Left lung (tissue), 10 donors: ENCODE results near the gene CCDC197. TPM values are rescaled to one million over a fixed set of nuclear protein-coding genes. Genes with fewer than 3 reads are reported as not detected.

Source experiments
- ATAC-seq: fragments of 200-7000 bp; cut with Tn5 transposase; one replicate; pipeline ENCODE4 v1.9.1; 2020; ENCODE audit warnings: moderate library complexity
- DNase-seq, 4 donors: peaks; one replicate each; pipeline ENCODE4 v3.0.0-alpha.2; 2013 to 2020
- H3K27ac ChIP-seq, 2 donors: fragments of 200-600 bp; sonication (generic) in 1 of 2; one replicate each; pipeline versions ENCODE4 v1.5.0 to v1.8.0; 2020 to 2021
- H3K27me3 ChIP-seq, 2 donors: fragments of 200-600 bp; sonication (generic) in 1 of 2; one replicate each; pipeline versions ENCODE4 v1.5.0 to v1.8.0; 2020 to 2021
- H3K36me3 ChIP-seq, 2 donors: fragments of 200-600 bp; sonication (generic) in 1 of 2; one replicate each; pipeline versions ENCODE4 v1.5.0 to v1.8.0; 2020 to 2021
- H3K4me1 ChIP-seq, 2 donors: fragments of 200-600 bp; one replicate each; pipeline ENCODE4 v1.8.0; 2021
- H3K4me3 ChIP-seq, 2 donors: fragments of 200-600 bp; sonication (generic) in 1 of 2; one replicate each; pipeline versions ENCODE4 v1.5.0 to v1.8.0; 2020 to 2021; ENCODE audit warnings: mild to moderate bottlenecking in 1 of 2
- H3K9me3 ChIP-seq, 2 donors: fragments of 200-600 bp; sonication (generic) in 1 of 2; one replicate each; pipeline versions ENCODE4 v1.5.0 to v1.8.0; 2020 to 2021
- intact Hi-C, 2 donors: fragments of 100-400 bp; cut with DNase I; formaldehyde crosslinking; loops; one replicate each; pipeline versions ENCODE4 v1.11.2 to v1.14.2; 2022
- polyA plus RNA-seq, 6 donors: library from polyadenylated mRNA; unstranded; fragments of 120-200 nt; gene quantifications; one replicate each; pipeline ENCODE4 v1.2.1, GENCODE V29; 2013; ENCODE audit not compliant: insufficient read length in 6 of 6
- total RNA-seq, 2 donors: library from RNA; stranded (reverse); fragmentation: NEBNext Ultra II Directional; extraction: Animal tissue kit (Norgen Biotek cat#: 25700); gene quantifications; one replicate each; pipeline ENCODE4 v1.2.1, GENCODE V29; 2021
- TF ChIP-seq, protein P1 (sequence below), 2 donors: fragments of 200-600 bp; sonication (generic) in 1 of 2; IDR thresholded peaks; one replicate each; pipeline versions ENCODE4 v1.5.0 to v1.8.0; 2021; ENCODE audit warnings: antibody characterized with exemption in 2 of 2
- donor health status: DM: no; HTN: yes; CAD: no.
- donor health status: DM: no; HTN: no; CAD: no.

The CCDC197 gene
- total and polyA plus RNA-seq, 8 donors, result not detected

DNA sequence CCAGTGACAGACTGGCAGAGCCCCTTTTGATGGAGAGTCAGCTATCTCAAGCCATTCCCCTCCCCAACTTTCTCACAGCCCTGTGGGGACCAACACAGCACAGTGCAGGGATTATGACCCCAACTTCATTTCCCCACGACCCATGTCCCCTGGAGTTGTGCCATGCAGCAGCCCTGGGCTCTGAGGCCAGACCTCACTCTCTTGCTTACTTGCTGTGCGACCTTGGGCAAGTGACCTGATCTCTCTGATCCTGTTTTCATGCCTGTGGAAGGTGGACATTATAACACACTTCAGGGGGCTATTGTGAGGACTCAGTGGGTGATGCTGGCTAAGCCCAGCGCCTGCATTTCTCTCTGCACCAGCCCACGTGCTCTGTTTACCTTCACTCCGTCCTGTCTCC lies 43.1 kb downstream of the CCDC197 start:
- peaks cover 0 to 19% of the 10 kb centered on the region in 2 donors for H3K36me3 ChIP-seq
- no peaks in the 10 kb centered on the region for H3K27me3 ChIP-seq
- no peak overlapping the region for H3K27ac ChIP-seq
- no peaks in the 10 kb centered on the region for H3K9me3 ChIP-seq
- H3K4me3 ChIP-seq, result no peak overlapping the region
- TF ChIP-seq, protein P1, sequence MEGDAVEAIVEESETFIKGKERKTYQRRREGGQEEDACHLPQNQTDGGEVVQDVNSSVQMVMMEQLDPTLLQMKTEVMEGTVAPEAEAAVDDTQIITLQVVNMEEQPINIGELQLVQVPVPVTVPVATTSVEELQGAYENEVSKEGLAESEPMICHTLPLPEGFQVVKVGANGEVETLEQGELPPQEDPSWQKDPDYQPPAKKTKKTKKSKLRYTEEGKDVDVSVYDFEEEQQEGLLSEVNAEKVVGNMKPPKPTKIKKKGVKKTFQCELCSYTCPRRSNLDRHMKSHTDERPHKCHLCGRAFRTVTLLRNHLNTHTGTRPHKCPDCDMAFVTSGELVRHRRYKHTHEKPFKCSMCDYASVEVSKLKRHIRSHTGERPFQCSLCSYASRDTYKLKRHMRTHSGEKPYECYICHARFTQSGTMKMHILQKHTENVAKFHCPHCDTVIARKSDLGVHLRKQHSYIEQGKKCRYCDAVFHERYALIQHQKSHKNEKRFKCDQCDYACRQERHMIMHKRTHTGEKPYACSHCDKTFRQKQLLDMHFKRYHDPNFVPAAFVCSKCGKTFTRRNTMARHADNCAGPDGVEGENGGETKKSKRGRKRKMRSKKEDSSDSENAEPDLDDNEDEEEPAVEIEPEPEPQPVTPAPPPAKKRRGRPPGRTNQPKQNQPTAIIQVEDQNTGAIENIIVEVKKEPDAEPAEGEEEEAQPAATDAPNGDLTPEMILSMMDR (IDR thresholded peaks at IDR 0.05), result no peak
- DNase-seq, result no peak
- intact Hi-C loops, result loop anchor here in 1 of 2 donors (10.0 kb wide), 1 partner anchor 95 kb away; no protein-coding TSS in a partner anchor
- no peak for ATAC-seq
- peaks cover 3% of the 10 kb centered on the region in 2 donors for H3K4me1 ChIP-seq

DNA sequence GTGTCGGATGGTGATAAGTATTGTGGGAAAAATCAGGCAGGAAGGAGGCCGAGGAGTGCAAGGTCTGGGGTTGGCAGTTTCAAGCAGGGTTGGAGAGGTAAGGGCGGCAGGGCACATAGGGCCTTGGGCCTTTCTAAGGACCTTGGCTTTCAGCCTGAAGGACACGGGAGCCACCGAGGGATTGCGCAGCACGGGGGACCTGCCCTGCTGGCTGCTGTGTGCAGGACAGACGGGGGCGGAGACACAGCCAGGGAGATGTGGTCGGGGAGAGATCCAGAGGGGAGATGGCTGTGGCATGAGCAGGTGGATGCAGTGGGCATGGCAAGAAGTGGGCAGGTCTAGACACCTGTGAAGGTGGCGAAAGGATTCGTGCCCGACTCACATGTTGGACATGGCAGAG lies 43.7 kb downstream of the CCDC197 start:
- H3K4me1 ChIP-seq, result peaks cover 3% of the 10 kb centered on the region in 2 donors
- no peak overlapping the region for H3K27ac ChIP-seq
- intact Hi-C loops, result loop anchor here in 1 of 2 donors (10.0 kb wide), 1 partner anchor 94 kb away; no protein-coding TSS in a partner anchor
- no peak overlapping the region for H3K4me3 ChIP-seq
- TF ChIP-seq, protein P1 (IDR thresholded peaks at IDR 0.05), result no peak
- H3K36me3 ChIP-seq, result peaks cover 0 to 24% of the 10 kb centered on the region in 2 donors
- H3K9me3 ChIP-seq, result no peaks in the 10 kb centered on the region
- no peaks in the 10 kb centered on the region for H3K27me3 ChIP-seq
- no peak for DNase-seq
- ATAC-seq, result no peak

GRCh38 chr14:94041551-94042346 lies 44.6 kb downstream of the CCDC197 start:
- TF ChIP-seq, protein P1 (IDR thresholded peaks at IDR 0.05), result no peak
- H3K27ac ChIP-seq, result no peak overlapping the region
- DNase-seq (no peak), ATAC-seq (peak; percentile 95)
- H3K27me3 ChIP-seq, result no peaks in the 10 kb centered on the region
- H3K9me3 ChIP-seq, result no peaks in the 10 kb centered on the region
- intact Hi-C loops, result loop anchor here in 1 of 2 donors (10.0 kb wide), 1 partner anchor 93 kb away; no protein-coding TSS in a partner anchor
- peaks cover 0 to 34% of the 10 kb centered on the region in 2 donors for H3K36me3 ChIP-seq
- no peak overlapping the region for H3K4me3 ChIP-seq
- H3K4me1 ChIP-seq, result peaks cover 3% of the 10 kb centered on the region in 2 donors

- no peak overlapping the region for H3K4me3 ChIP-seq
- H3K27me3 ChIP-seq, result no peaks in the 10 kb centered on the region
- DNase-seq (no peak), ATAC-seq (peak; percentile 73)
- peaks cover 3% of the 10 kb centered on the region in 2 donors for H3K4me1 ChIP-seq
- intact Hi-C loops, result loop anchor here in 1 of 2 donors (10.0 kb wide), 1 partner anchor 92 kb away; no protein-coding TSS in a partner anchor
- peaks cover 0 to 42% of the 10 kb centered on the region in 2 donors for H3K36me3 ChIP-seq
- no peaks in the 10 kb centered on the region for H3K9me3 ChIP-seq
- H3K27ac ChIP-seq, result no peak overlapping the region
- TF ChIP-seq, protein P1 (IDR thresholded peaks at IDR 0.05), result no peak
These were observed 45.5 kb downstream of the CCDC197 start for GRCh38 chr14:94042433-94043091.
